Endodermal cell (in vitro differentiated cells): ENCODE measurements around the gene IGFL1. TPM values are rescaled to one million over a fixed set of nuclear protein-coding genes. Genes with fewer than 3 reads are reported as not detected.
"Not testable (repeated sequence)": the region's sequence is repeated elsewhere in the genome, so short reads cannot be mapped to it uniquely, and the experiment has no call there.

Experiments used
- DNase-seq: peaks from one replicate; pipeline ENCODE4 v3.0.0-alpha.2; 2017
- H3K27ac ChIP-seq: 2 replicates; pipeline ENCODE4 v1.5.1; 2013; ENCODE audit warnings: mild to moderate bottlenecking, low read depth, low read length, moderate library complexity
- H3K27me3 ChIP-seq: 2 replicates; pipeline ENCODE4 v1.6.1; 2013; ENCODE audit warnings: mild to moderate bottlenecking, low read length, moderate library complexity; ENCODE audit not compliant: insufficient read depth, control insufficient read depth, poor library complexity, severe bottlenecking
- H3K36me3 ChIP-seq: 2 replicates; pipeline ENCODE4 v1.7.0; 2013; ENCODE audit warnings: mild to moderate bottlenecking, low read length, moderate library complexity; ENCODE audit not compliant: control insufficient read depth, insufficient read depth
- H3K4me1 ChIP-seq: one replicate; pipeline ENCODE4 v1.7.0; 2013; ENCODE audit warnings: low read length; ENCODE audit not compliant: control insufficient read depth, insufficient read depth
- H3K4me3 ChIP-seq: 2 replicates; pipeline ENCODE4 v1.5.1; 2013; ENCODE audit warnings: mild to moderate bottlenecking, low read length, moderate library complexity
- H3K9ac ChIP-seq: 2 replicates; pipeline ENCODE4 v1.6.1; 2013; ENCODE audit warnings: mild to moderate bottlenecking, low read length, moderate library complexity; ENCODE audit not compliant: poor library complexity, severe bottlenecking; ENCODE audit errors: extremely low read depth
- H3K9me3 ChIP-seq: 2 replicates; pipeline ENCODE4 v1.6.1; 2013; ENCODE audit warnings: mild to moderate bottlenecking, low read length, moderate library complexity; ENCODE audit not compliant: control insufficient read depth
- H3K27ac Mint-ChIP-seq: 2 replicates; pipeline ENCODE4 v1.8.0; 2020; ENCODE audit warnings: mixed read lengths
- H3K27me3 Mint-ChIP-seq: 2 replicates; pipeline ENCODE4 v1.8.0; 2021; ENCODE audit warnings: mild to moderate bottlenecking, mixed read lengths; ENCODE audit not compliant: insufficient read depth
- H3K36me3 Mint-ChIP-seq: 2 replicates; pipeline ENCODE4 v1.8.0; 2020; ENCODE audit warnings: low read depth, mixed read lengths
- H3K4me1 Mint-ChIP-seq: 2 replicates; pipeline ENCODE4 v1.8.0; 2020; ENCODE audit warnings: mixed read lengths
- H3K4me3 Mint-ChIP-seq: 2 replicates; pipeline ENCODE4 v1.8.0; 2020; ENCODE audit warnings: mild to moderate bottlenecking, moderate library complexity, mixed read lengths
- H3K9me3 Mint-ChIP-seq: 2 replicates; pipeline ENCODE4 v1.8.0; 2020; ENCODE audit warnings: mild to moderate bottlenecking, mixed read lengths
- CTCF ChIP-seq: fragments of 200-600 bp; sonication (generic); conservative IDR thresholded peaks from 2 replicates; pipeline ENCODE4 v1.5.0; 2021; ENCODE audit warnings: antibody characterized with exemption, mild to moderate bottlenecking
- WGBS, 2 experiments: methylation state at CpG; one replicate each; pipeline versions ENCODE4 v1.1.5 to v1.1.7; 2013; ENCODE audit warnings: missing lambda C conversion rate in 2 of 2, mixed read lengths in 1 of 2; ENCODE audit not compliant: insufficient coverage in 1 of 2, insufficient read length in 1 of 2; 5-methylcytosine and 5-hydroxymethylcytosine counted together
- total RNA-seq, 2 donors: library from RNA; stranded (reverse); fragmentation: NEBNext Ultra II Directional in 1 of 2; extraction: Animal tissue kit (Norgen Biotek cat#: 25700) in 1 of 2; gene quantifications; 2 replicates in 1 of 2; 3 replicates in 1 of 2; pipeline ENCODE4 v1.2.1, GENCODE V29; 2021

IGFL1 gene
- total RNA-seq, 2 donors from 2014 or later: not detected

GRCh38 chr19:46256855-46257254 lies 27.3 kb downstream of the IGFL1 start:
- no peak overlapping the region for H3K9ac ChIP-seq
- H3K27me3 ChIP-seq: no peaks in the 10 kb centered on the region
- H3K36me3 Mint-ChIP-seq: no peaks in the 10 kb centered on the region
- no peak for DNase-seq
- no peaks in the 10 kb centered on the region for H3K9me3 Mint-ChIP-seq
- 94 to 96% methylated on average over 5 to 8 of the region's 8 CpGs for WGBS, 2 experiments
- H3K27ac Mint-ChIP-seq: no peak overlapping the region
- no peaks in the 10 kb centered on the region for H3K36me3 ChIP-seq
- H3K4me3 Mint-ChIP-seq: no peak overlapping the region
- no peaks in the 10 kb centered on the region for H3K4me1 ChIP-seq
- H3K9me3 ChIP-seq: no peaks in the 10 kb centered on the region
- H3K4me1 Mint-ChIP-seq: peaks cover 15% of the 10 kb centered on the region
- H3K27me3 Mint-ChIP-seq: peaks cover 3% of the 10 kb centered on the region
- no peak overlapping the region for H3K27ac ChIP-seq
- no peak for TF ChIP-seq CTCF
- no peak overlapping the region for H3K4me3 ChIP-seq

GRCh38 chr19:46261501-46261900 lies 32.0 kb downstream of the IGFL1 start:
- not testable (repeated sequence) for H3K4me3 Mint-ChIP-seq, H3K27me3 ChIP-seq, H3K27me3 Mint-ChIP-seq, H3K9me3 ChIP-seq, H3K27ac ChIP-seq, H3K9ac ChIP-seq, H3K4me1 ChIP-seq, H3K36me3 ChIP-seq, H3K4me3 ChIP-seq, H3K9me3 Mint-ChIP-seq, H3K27ac Mint-ChIP-seq, DNase-seq, H3K36me3 Mint-ChIP-seq
- 95 to 100% methylated on average over 2 to 6 of the region's 7 CpGs for WGBS, 2 experiments
- H3K4me1 Mint-ChIP-seq: peaks cover 10% of the 10 kb centered on the region

DNA sequence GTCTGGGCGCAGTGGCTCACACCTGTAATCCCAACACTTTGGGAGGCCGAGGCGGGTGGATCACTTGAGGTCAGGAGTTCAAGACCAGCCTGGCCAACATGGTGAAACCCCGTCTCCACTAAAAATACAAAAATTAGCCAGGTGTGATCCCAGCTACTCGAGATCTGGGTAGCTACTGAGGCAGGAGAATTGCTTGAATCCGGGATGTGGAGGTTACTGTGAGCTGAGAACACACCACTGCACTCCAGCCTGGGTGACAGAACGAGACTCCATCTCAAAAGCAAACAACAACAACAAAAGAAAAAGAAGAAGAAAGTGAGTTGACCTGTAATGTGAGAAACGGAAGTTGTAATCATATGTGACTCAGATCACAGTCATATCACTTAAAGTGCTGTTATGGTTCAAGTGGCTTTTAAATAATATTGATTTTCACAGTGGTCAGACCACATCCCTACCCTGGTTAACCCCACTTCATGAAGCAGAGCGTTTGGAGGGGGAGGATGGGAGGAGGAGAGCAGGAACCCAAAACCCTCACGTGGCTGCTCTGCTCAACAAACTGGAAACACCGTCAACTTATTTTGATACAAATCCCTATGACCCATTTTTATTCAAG lies 33.2 kb downstream of the IGFL1 start:
- H3K27me3 Mint-ChIP-seq, H3K4me1 ChIP-seq, H3K27me3 ChIP-seq, H3K9ac ChIP-seq, H3K27ac ChIP-seq, H3K9me3 ChIP-seq, H3K36me3 ChIP-seq, H3K4me3 Mint-ChIP-seq, H3K27ac Mint-ChIP-seq, DNase-seq, H3K36me3 Mint-ChIP-seq, H3K9me3 Mint-ChIP-seq, H3K4me3 ChIP-seq: not testable (repeated sequence)
- H3K4me1 Mint-ChIP-seq: peaks cover 10% of the 10 kb centered on the region
- 87 to 91% methylated on average over 8 to 9 of the region's 11 CpGs for WGBS, 2 experiments

DNA sequence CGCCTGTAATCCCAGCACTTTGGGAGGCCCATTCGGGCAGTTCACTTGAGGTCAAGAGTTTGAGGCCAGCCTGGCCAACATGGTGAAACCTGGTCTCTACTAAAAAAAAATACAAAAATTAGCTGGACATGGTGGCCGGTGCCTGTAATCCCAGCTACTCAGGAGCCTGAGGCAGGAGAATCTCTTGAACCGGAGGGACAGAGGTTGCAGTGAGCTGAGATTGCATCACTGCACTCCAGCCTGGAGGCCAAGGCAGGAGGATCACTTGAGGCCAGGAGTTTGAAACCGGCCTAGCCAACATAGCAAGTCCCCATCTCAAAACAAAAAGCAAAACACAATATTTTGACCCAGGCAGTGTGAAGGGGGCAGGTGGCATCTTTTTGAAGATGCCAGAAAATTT lies 35.3 kb downstream of the IGFL1 start:
- peaks cover 23% of the 10 kb centered on the region for H3K36me3 Mint-ChIP-seq

More for the DNA sequence above, 35.3 kb downstream of the IGFL1 start:
- not testable (repeated sequence) for H3K9ac ChIP-seq, H3K4me3 ChIP-seq, H3K27me3 Mint-ChIP-seq, H3K27ac Mint-ChIP-seq, H3K27me3 ChIP-seq, H3K4me1 ChIP-seq, DNase-seq, H3K27ac ChIP-seq, H3K4me3 Mint-ChIP-seq
- 82 to 96% methylated on average over 4 to 5 of the region's 5 CpGs for WGBS, 2 experiments
- peaks cover 22% of the 10 kb centered on the region for H3K9me3 Mint-ChIP-seq
- peaks cover 12% of the 10 kb centered on the region for H3K36me3 ChIP-seq
- peaks cover 16% of the 10 kb centered on the region for H3K9me3 ChIP-seq
- peaks cover 14% of the 10 kb centered on the region for H3K4me1 Mint-ChIP-seq
